ENCODE data around the gene RNF182.

The RNF182 gene

DNA sequence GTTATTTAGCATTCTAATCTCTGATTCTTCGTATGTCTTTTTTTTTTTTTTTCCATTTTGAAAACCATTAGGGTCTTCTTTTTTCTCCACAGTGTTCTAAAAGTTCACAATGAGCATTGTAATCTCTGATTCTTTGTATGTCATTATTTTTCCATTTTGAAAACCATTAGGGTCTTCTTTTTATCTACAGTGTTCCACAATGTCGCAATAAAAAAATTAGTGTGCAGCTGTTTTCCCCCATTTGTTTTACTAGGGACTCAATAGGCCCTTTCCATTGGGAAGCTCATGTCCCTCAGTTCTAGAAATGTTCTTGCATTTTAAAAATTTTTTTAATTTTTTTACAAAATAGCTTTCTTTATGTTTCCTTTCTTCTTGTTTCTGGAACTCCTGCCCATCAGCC, 64.2 kb downstream of the RNF182 start:
- Mint-ChIP-seq H3K36me3 (no peaks in the 10 kb centered on the region), H3K27me3 (peaks cover 18 to 29% of the 10 kb centered on the region in 2 donors), H3K4me1 (peaks cover 0 to 2% of the 10 kb centered on the region in 2 donors), H3K27ac (no peak overlapping the region), H3K4me3 (no peak overlapping the region), H3K9me3 (no peaks in the 10 kb centered on the region)
- no peak for DNase-seq
- ATAC-seq (replicated peaks): no peak

DNA sequence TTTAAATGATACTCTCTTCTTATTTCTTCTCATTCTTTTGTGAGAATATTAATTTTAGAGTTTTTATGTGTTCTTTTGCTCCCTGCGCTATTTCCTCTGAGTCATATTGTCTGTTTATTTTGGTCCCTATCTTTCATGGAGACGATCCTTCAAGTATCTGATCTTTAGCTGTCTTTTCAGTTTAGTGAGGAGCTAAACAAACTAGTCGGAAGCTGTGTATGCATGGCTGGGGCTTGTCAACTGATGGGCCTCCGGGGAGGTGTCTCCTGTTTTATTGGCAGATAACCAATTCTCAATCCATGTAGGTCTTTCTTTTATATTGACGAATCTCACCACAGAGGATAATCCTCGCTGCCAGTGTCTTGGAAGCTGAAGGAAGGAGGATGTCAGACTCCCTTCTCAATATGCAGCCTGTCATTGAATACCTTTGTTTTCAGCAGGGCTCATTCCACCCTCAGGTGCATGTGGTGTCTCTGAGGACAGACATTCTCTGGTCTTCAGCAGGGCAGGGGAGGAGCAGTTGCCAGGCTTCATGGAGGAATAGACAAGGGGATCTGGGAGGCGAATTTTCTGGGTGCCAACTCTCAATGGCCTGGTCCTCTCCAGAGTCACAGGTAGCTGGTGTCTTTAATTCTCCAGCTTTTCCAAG, 64.9 kb downstream of the RNF182 start:
- DNase-seq: no peak
- Mint-ChIP-seq H3K9me3 (no peaks in the 10 kb centered on the region), H3K36me3 (no peaks in the 10 kb centered on the region), H3K4me1 (peaks cover 0 to 2% of the 10 kb centered on the region in 2 donors), H3K4me3 (no peak overlapping the region), H3K27me3 (peaks cover 14 to 25% of the 10 kb centered on the region in 2 donors), H3K27ac (no peak overlapping the region)
- ATAC-seq (replicated peaks): no peak

DNA sequence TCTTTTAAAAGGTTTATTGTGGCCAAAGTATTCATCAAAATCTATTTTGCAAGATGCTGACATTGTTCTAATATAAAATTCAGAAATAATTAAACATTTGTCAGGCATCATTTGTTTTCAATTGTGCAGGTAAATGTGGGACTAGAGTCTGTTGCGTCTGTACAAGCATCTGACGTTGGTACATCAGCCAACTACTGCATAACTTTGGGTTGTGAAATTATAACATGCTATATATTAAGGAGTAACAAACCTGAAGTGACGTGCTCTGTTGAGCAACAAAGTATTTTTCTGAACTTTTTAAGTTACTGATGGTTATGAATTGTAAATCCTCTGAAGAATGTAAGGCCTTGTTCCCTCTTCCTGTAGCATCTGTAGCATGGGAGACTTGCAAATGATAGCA, 66.0 kb downstream of the RNF182 start:
- DNase-seq: no peak
- Mint-ChIP-seq H3K4me1 (peaks cover 0 to under 1% of the 10 kb centered on the region in 2 donors), H3K36me3 (no peaks in the 10 kb centered on the region), H3K27ac (no peak overlapping the region), H3K4me3 (no peak overlapping the region), H3K27me3 (peaks cover 17 to 23% of the 10 kb centered on the region in 2 donors), H3K9me3 (no peaks in the 10 kb centered on the region)
- ATAC-seq (replicated peaks): no peak

DNA sequence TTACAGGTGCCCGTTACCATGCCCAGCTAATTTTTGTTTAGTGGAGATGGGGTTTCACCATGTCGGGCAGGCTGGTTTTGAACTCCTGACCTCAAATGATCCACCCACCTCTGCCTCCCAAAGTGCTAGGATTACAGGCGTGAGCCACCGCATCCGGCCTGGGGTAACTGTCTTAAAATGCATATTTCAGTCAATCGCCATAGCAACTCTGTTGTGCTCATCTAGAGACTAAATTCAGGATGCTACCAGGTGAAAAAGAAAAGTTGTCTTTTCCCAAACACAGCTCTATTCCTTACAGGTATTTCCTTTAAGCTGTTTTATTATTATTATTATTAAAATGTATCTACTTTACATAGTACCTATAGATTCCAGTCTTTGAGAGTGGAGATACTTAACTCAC, 66.6 kb downstream of the RNF182 start:
- Mint-ChIP-seq H3K36me3 (no peaks in the 10 kb centered on the region), H3K27ac (no peak overlapping the region), H3K27me3 (peaks cover 16 to 24% of the 10 kb centered on the region in 2 donors), H3K9me3 (no peaks in the 10 kb centered on the region), H3K4me1 (no peaks in the 10 kb centered on the region), H3K4me3 (no peak overlapping the region)
- no peak for ATAC-seq (replicated peaks)
- no peak for DNase-seq

DNA sequence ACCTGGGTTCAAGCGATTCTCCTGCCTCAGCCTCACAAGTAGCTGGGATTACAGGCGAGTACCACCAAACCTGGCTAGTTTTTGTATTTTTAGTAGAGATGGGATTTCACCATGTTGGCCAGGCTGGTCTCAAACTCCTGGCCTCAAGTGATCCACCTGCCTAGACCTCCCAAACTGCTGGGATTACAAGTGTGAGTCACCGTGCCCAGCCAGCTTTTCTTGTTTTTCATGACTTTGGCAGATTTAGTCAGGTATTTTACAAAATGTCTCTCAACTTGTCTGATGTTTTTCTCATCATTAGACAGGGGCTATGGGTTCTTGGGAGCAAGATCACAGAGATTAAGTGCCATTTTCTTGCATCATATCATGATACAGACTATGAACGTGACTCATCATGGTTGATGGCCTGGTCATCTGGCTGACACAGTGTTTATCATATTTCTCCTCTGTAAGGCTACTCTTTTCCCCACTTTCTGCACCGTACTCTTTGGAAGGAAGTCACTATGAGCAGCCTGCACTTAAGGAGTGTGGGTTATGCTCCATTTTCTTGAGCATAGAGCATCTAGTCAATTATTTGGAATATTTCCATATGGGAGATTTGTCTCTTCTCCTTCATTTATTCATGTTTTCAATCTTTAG, 67.8 kb downstream of the RNF182 start:
- no peaks in the 10 kb centered on the region for H3K36me3 Mint-ChIP-seq
- H3K9me3 Mint-ChIP-seq: no peaks in the 10 kb centered on the region
- peaks cover 16 to 28% of the 10 kb centered on the region in 2 donors for H3K27me3 Mint-ChIP-seq
- no peaks in the 10 kb centered on the region for H3K4me1 Mint-ChIP-seq
- H3K4me3 Mint-ChIP-seq: no peak overlapping the region
- no peak overlapping the region for H3K27ac Mint-ChIP-seq
- DNase-seq (no peak), ATAC-seq (replicated peaks) (no peak)

DNA sequence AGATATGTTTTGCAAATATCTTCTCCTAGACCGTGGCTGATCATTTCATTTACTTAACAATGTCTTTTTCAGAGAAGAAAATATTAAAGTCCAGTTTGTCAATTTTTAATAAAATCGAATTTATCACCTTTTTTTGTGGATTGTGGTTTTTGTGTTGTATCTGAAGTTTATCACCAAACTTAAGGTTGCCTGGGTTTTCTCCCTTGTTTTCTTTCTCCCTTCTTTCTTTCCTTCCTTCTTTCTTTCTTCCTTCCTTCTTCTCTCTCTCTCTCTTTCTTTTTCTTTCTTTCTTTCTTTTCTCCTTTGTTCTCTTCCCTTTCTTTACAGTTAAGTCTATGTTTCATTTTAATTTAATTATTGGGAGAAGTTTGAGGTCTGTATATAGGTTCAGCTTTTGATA, 68.7 kb downstream of the RNF182 start:
- DNase-seq (no peak), ATAC-seq (replicated peaks) (no peak)
- no peaks in the 10 kb centered on the region for H3K9me3 Mint-ChIP-seq
- H3K27ac Mint-ChIP-seq: no peak overlapping the region
- no peak overlapping the region for H3K4me3 Mint-ChIP-seq
- H3K4me1 Mint-ChIP-seq: no peaks in the 10 kb centered on the region
- H3K27me3 Mint-ChIP-seq: peaks cover 16 to 26% of the 10 kb centered on the region in 2 donors
- no peaks in the 10 kb centered on the region for H3K36me3 Mint-ChIP-seq

DNA sequence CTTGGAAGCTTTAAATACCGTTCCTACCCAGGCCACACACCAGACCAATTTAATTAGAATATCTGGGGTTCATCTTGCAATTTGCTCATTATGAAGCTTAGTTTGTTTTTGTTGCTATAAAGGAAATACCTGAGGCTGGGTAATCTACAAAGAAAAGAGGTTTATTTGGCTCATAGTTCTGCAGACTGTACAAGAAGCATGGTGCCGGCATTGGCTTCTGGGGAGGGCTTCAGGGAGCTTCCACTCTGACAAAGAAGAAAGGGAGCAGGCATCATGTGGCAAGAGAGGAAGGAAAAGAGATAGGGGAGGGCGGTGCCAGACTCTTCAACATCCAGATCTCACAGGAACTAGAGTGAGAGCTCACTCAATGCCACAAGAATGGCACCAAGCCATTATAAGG, 73.6 kb downstream of the RNF182 start:
- H3K4me3 Mint-ChIP-seq: no peak overlapping the region

DNA sequence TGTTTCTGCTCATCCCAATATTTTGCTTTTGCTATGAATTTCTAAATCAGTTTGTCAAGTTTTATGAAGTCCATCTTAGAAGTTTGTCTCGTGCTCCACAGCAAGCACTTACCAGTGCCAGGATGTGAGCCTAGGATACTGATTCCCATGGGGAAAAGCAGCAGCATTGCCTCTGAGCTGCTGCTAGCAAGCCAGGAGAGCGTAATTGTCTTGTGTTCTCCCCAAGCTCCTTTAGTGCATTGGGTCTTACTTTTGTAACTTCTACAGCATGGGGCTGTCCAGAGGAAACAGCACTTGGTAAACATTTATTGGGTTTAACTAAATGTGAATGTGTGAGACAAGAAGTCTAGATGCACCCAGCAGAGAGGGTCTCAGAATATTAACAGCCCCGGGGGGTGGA, 76.1 kb downstream of the RNF182 start:
- Mint-ChIP-seq H3K36me3 (no peaks in the 10 kb centered on the region), H3K27ac (no peak overlapping the region), H3K4me3 (no peak overlapping the region), H3K4me1 (no peaks in the 10 kb centered on the region), H3K27me3 (peaks cover 0 to 10% of the 10 kb centered on the region in 2 donors), H3K9me3 (no peaks in the 10 kb centered on the region)
- ATAC-seq (replicated peaks) (no peak), DNase-seq (no peak)

More for the DNA sequence above, 73.6 kb downstream of the RNF182 start:
- Mint-ChIP-seq H3K9me3 (no peaks in the 10 kb centered on the region), H3K27ac (no peak overlapping the region), H3K4me1 (no peaks in the 10 kb centered on the region), H3K36me3 (no peaks in the 10 kb centered on the region), H3K27me3 (peaks cover 8 to 12% of the 10 kb centered on the region in 2 donors)
- no peak for ATAC-seq (replicated peaks)
- no peak for DNase-seq

DNA sequence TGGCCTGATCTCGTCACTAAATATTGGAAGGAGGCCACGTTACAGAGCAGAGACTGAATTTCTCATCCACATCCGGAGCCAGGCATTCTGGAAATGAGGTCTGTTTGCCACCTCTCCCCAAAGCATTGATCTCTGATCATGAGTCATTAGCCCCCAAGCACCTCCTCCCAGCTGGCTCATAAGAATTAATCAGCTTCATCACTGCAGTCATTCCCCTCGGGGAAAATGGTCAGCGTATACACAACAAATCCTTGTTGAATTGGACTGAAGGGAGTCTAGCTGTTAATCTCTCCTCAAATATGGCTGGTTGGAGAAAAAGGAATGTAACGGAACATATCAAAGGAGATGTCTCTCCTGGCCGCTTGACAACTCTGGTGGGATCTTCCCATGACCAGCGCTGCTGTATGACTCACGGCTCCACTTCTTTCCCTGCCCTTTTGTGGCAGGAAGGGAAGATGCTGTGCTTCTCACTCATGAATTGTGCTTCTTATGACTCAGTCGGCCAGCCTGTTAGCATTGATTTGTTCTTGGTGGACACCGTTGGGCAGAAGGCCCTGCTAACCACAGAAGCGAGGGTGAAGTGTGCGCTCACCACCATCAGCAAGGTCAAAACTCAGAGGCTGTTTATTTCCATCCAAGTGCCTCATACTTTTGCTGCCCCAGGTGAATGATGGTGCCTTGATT, 76.7 kb downstream of the RNF182 start:
- H3K27ac Mint-ChIP-seq: no peak overlapping the region
- H3K27me3 Mint-ChIP-seq: peaks cover under 1 to 7% of the 10 kb centered on the region in 2 donors
- ATAC-seq (replicated peaks) (no peak), DNase-seq (no peak)
- H3K4me3 Mint-ChIP-seq: no peak overlapping the region
- H3K36me3 Mint-ChIP-seq: no peaks in the 10 kb centered on the region
- no peaks in the 10 kb centered on the region for H3K4me1 Mint-ChIP-seq
- H3K9me3 Mint-ChIP-seq: no peaks in the 10 kb centered on the region

DNA sequence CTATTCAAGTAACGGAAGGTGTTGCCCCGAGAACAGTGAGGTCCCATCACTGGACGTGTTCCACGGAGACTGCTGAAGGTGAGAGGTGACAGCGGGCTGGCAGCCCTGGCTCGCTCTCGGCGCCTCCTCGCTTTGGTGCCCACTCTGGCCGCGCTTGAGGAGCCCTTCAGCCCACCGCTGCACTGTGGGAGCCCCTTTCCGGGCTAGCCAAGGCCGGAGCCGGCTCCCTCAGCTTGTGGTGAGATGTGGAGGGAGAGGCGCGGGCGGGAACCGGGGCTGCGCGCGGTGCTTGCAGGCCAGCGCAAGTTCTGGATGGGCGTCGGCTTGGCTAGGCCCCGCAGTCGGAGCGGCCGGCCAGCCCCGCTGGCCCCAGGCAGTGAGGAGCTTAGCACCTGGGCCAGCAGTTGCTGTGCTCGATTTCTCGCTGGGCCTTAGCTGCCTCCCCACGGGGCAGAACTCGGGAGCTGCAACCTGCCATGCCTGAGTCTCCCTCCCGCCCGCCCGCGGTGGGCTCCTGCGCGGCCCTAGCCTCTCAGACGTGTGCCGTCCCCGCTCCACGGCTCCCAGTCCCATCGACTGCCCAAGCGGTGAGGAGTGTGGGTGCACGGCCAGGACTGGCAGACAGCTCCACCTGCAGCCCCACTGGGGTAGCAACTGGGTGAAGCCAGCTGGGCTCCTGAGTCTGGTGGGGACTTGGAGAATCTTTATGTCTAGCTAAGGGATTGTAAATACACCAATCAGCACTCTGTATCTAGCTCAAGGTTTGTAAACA, 77.6 kb downstream of the RNF182 start:
- H3K27me3 Mint-ChIP-seq: peaks cover 6 to 7% of the 10 kb centered on the region in 2 donors
- ATAC-seq (replicated peaks) (no peak), DNase-seq (no peak)
- H3K9me3 Mint-ChIP-seq: no peaks in the 10 kb centered on the region
- no peaks in the 10 kb centered on the region for H3K36me3 Mint-ChIP-seq
- H3K4me3 Mint-ChIP-seq: no peak overlapping the region
- H3K27ac Mint-ChIP-seq: no peak overlapping the region
- no peaks in the 10 kb centered on the region for H3K4me1 Mint-ChIP-seq

DNA sequence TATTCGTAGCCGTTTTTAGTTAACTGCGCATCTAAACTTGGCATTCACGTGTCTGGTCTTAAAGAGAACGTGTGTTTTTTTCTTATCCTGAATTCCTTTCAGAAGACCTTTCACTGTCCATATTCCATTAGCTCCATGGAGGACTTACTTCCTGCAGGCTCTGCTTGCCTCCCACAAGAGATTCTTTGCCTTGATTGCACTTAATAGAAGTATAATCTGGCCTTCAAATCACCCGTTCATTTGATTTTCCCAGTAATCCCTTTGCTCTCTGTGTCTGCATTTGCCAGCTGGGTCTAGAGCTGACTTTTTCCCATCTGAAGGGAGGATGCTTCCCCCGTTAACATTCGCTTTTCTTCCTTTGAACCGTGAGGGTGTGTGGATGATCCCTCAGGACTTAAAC, 79.5 kb downstream of the RNF182 start:
- H3K4me1 Mint-ChIP-seq: no peaks in the 10 kb centered on the region
- no peaks in the 10 kb centered on the region for H3K9me3 Mint-ChIP-seq
- H3K4me3 Mint-ChIP-seq: no peak overlapping the region
- peaks cover 7 to 9% of the 10 kb centered on the region in 2 donors for H3K27me3 Mint-ChIP-seq
- no peak for ATAC-seq (replicated peaks)
- no peaks in the 10 kb centered on the region for H3K36me3 Mint-ChIP-seq
- no peak overlapping the region for H3K27ac Mint-ChIP-seq
- no peak for DNase-seq

DNA sequence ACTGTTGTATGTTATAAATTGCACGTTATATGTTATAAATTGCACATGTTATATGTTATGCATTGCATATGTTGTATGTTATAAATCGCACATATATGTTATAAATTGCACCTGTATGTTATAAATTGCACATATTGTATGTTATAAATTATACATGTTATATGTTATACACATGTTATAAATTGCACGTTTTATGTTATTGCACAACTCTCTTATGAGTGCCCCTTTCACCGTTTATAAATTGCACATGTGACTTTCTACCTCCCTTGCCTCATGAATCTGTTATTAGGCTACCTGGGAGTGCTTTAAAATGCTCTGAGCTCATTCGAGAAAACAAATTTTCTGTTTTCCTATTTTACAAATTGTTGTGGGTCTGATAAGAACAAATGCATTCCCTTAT, 84.1 kb downstream of the RNF182 start:
- no peak for ATAC-seq (replicated peaks)
- Mint-ChIP-seq H3K36me3 (peaks cover 0 to 2% of the 10 kb centered on the region in 2 donors), H3K9me3 (peaks cover 0 to 2% of the 10 kb centered on the region in 2 donors), H3K27me3 (peaks cover 7 to 9% of the 10 kb centered on the region in 2 donors), H3K4me3 (no peak overlapping the region), H3K4me1 (no peaks in the 10 kb centered on the region), H3K27ac (no peak overlapping the region)
- no peak for DNase-seq

DNA sequence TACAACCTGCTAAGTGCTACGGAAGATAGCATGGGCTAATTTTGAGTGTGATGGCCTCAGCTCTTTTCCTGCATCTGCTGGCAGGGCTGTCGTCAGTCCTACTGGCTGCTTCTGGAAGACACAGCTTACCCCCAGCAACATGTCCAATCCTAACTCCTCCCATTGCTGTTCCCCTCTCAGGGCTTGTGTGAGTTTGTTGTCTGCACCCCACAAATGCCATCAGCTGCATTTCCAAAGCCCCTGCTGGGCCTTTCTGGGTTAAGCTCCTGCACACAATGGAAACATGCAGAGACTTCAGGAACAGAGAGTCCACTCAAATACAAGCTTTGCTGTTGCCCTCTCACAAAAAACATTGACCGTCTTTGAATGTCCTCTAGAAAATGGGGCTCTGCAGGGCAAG, 84.7 kb downstream of the RNF182 start:
- Mint-ChIP-seq H3K4me3 (no peak overlapping the region), H3K4me1 (no peaks in the 10 kb centered on the region), H3K27me3 (peaks cover 6 to 10% of the 10 kb centered on the region in 2 donors), H3K27ac (no peak overlapping the region), H3K36me3 (peaks cover 0 to 2% of the 10 kb centered on the region in 2 donors), H3K9me3 (peaks cover 0 to 2% of the 10 kb centered on the region in 2 donors)
- DNase-seq (no peak), ATAC-seq (replicated peaks) (no peak)

DNA sequence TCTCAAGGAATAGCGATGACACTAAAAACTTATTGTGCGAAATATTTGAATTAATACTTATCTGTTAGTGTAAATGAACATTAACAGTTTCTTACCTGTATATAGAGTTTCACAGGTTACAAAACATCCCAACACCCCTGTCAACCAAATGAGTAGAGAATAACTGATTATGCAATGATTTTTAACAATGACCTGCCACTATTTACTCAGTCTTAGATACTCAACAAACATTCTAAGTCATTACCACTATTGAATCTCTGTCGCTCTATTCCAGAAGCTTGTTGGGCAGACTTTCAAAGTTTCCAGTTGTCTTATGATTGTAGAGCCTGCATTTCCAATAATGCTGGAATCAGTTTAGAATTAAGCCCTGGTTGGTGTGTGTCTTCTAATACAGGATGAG, 85.5 kb downstream of the RNF182 start:
- Mint-ChIP-seq H3K36me3 (peaks cover 0 to 2% of the 10 kb centered on the region in 2 donors), H3K27me3 (peaks cover 13 to 15% of the 10 kb centered on the region in 2 donors), H3K4me1 (no peaks in the 10 kb centered on the region), H3K9me3 (peaks cover 0 to 2% of the 10 kb centered on the region in 2 donors), H3K27ac (no peak overlapping the region), H3K4me3 (no peak overlapping the region)
- DNase-seq (no peak), ATAC-seq (replicated peaks) (no peak)
